MV-4-11 (cell line): ENCODE data around the gene TGM1.
A peak's percentile ranks its signal among the peaks of the same experiment; 100 is the strongest.

ENCODE experiments used
- DNase-seq: peaks from one replicate; lab custom pipeline; 2025; lab: John Stamatoyannopoulos, UW

Gene TGM1

DNA sequence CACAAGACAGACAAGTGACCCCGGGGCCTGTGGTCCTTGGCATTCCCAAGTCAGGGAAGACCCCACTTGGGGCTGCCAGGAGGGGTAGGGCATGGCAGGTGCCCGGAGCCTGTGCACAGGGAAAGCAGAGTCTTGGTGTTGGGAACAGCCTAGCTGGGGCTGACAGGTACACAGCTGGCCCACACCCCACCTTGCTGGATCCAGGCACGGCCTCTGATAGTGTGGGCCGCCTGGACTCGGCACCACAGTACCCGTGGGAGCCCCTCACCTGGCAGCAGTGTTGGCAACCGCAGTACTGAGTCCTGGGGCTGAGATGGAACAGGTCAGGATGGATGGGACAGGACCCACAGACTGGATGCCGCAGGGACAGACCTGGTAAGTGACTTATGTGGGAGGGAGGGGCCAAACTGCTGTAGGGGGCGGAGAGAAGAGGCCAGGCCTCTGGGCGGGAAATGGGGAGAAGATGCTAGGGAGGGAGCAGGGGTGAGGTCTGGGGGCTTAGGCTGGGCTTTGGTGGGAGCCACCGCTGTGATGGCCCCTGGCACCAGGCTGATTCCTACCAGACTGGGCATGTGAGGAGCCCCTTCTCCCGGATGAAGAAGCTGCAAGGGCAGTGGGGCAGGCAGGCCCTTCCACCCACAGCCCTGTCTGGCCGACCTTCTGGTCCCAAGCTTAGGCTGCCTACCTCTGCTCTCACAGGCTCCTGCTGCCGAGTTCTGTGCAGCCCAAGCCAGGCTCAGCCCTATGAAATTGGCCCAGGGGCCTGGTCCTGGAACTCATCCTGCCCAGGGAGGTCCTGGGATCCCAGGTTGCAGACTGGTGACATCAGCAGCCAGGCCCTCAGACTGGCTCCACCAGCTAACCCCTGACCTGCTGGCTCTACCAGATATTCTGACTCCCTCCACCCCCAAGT, at the start of gene TGM1:
TGM1 (minus strand) TSS at position 357 of the 913 bp plus-strand sequence. CDS start 825 bp downstream, outside the sequence.
- no peak for DNase-seq

DNA sequence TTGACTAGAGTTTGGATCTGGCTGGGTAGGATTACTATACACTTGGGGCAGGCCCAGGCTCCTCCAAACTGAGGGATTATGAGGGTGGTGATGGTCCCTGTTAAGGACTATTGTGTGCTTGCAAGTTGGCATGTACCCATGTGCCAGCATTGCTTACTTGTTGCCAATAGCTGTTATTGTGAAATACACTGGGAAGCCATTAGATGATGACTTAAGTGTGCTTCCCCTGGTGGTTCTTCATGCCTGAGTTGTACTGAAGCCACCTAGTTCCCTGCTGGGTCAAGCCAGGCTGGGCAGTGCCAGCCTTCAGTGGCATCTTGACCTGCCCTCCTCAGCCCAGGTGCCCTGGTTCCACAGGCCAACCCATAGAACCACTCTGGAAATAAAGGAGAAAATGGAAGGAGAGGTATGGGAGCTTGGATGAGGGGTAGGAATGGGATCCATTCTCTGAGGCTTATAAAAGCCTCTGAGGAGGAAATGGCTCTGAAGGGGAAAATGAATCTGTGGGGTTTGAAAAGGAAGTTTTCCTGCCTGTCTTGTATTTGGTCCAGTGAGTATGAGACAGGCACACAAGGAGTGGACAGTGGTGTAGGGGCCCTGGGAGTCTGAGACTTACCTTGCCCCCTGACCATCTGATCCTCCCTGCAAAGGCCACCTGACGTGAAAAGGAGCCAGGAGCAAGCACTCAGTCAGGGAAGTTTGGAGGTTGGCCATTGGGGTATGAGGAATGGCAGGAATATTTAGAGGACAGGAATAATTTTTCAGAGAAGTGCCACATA, 49.0 kb upstream of the TGM1 start:
- peak; percentile 50 for DNase-seq

DNA sequence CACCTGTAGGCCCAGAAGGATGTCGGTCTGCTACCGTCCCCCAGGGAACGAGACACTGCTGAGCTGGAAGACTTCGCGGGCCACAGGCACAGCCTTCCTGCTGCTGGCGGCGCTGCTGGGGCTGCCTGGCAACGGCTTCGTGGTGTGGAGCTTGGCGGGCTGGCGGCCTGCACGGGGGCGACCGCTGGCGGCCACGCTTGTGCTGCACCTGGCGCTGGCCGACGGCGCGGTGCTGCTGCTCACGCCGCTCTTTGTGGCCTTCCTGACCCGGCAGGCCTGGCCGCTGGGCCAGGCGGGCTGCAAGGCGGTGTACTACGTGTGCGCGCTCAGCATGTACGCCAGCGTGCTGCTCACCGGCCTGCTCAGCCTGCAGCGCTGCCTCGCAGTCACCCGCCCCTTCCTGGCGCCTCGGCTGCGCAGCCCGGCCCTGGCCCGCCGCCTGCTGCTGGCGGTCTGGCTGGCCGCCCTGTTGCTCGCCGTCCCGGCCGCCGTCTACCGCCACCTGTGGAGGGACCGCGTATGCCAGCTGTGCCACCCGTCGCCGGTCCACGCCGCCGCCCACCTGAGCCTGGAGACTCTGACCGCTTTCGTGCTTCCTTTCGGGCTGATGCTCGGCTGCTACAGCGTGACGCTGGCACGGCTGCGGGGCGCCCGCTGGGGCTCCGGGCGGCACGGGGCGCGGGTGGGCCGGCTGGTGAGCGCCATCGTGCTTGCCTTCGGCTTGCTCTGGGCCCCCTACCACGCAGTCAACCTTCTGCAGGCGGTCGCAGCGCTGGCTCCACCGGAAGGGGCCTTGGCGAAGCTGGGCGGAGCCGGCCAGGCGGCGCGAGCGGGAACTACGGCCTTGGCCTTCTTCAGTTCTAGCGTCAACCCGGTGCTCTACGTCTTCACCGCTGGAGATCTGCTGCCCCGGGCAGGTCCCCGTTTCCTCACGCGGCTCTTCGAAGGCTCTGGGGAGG, 47.9 kb upstream of the TGM1 start, which contains the start of gene LTB4R:
LTB4R (plus strand) TSS at position 857 of the 959 bp plus-strand sequence. CDS start 4,150 bp downstream, outside the sequence.
- DNase-seq = peak; percentile 74

DNA sequence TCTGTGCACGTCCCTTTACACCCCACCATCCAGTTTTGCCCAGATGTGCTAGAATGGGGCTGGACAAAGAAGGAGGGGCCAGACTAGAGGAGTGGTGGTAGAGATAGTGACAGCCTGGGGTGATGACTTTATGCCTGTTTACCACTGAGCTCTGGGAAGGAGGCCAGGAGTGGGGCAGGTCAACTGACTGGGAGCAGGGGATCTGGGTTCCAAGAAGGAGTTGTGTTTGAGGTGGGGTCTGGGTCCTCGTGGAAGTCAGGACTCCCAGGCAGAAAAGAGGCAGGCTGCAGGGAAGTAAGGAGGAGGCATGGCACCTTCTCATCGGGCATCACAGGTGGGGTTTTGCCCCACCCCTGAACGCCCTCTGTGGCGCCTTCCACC, 47.3 kb upstream of the TGM1 start:
- DNase-seq = no peak

DNA sequence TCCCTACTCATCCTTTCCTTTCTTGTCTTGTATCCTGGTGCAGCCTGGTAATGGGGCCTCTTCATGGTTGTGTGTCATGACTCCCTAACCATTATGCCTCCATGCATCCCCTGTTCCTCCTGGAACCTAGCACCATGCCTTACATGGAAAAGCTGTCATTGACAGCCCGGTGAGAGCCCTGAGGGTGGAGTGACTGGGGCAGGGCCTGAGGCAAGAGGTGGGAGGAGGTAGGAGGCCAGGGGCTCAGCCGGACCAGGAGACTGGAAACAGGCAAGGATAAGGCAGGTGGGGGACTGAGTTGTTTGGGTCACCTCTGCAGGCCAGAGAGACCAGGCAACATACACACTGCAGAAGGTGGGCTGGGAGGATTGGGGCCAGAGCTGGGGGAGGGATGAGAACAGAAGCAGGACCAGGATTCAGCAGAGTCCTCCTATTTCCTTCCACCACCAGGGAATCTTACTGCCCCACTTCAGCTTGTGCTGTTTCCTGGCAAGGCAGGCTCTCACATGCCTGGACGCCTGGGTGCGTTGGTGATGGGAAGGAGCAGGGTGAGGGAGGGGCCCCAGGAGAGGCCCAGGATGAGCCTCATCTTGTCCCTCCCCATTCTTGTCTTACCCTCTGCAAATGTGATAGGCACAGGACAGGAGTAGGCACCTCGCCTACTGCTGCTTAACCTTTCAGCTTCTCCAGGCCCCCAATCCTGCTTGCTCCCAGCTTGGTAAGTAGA, 46.7 kb upstream of the TGM1 start, which contains the start of gene LTB4R2:
LTB4R2 (plus strand) TSS at position 603 of the 727 bp plus-strand sequence. CDS start 525 bp downstream, outside the sequence.
- no peak for DNase-seq

DNA sequence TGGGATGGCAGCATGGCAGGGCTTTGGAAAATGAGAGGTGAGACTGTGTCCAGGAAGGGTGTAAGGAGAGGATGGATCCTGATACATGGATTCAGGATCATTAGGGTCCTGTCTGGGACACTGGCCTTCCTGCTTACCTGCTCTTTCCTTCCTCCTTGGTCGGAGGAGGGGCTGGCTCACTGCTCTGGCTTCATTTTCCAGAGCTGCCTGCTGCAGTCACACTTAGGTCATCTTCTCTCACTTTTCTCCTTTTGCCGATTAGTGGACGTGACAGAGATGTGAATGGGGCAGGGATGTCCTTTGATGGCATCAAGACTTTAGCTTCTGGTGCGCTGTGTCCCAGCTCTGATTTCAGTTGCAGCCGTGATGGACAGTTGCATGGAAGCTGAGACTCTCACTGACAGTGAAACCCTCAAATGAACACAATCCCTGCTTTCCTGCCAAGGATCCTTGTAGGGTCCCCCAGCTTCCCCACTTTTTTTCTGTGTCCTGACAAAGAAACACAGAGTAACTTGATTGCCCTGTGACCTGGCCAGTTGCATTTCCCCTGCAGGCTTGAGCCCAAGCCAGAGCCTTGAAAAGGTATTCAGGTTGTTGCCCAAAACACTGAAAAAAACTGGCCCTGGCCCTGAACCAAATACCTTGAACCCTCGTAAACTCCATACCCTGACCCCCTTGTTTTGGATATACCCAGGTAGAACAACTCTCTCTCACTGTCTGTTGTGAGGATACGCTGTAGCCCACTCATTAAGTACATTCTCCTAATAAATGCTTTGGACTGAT, 45.6 kb upstream of the TGM1 start:
- no peak for DNase-seq

DNA sequence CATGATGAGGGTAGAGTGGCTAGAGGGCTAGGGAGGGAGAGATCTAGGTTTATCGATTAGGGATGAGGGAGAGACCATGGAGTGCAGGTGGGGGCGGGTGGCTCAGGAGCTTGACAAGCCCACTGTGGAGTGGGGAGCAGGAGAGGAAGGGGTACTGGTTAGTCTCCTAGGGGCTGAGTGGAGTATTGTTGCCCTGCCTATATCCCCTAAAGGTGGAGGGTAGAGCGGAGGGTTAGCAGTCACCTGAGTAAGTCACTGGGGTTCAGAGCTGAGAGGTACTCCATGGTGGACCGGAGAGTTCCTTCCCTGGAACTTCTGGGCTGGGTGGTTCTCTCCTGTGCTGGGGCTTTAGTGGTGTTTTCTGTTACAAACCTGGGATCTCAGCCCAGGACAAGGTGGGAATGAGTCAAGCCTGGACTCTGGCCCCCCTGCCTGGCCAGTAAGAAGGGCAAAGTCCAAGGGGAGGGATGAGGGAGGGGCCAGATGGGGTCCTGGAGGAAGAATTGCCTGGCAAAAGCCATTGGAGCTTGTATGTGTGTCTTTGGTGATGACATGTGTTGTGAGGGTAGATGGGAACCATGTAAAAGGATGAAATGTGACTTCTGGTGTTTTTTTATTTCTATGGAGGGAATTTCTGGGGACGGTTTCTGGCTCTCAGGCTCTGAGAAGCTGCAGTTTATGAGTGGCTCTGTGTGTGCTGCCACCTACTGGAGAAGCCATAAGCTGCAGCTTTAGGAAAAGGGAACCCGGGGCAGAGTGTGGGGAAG, 44.8 kb upstream of the TGM1 start, which contains the start of gene CIDEB:
CIDEB (minus strand) TSS at position 403 of the 767 bp plus-strand sequence; CDS start at position 284, 119 bp downstream.
- peak; percentile 69 for DNase-seq

DNA sequence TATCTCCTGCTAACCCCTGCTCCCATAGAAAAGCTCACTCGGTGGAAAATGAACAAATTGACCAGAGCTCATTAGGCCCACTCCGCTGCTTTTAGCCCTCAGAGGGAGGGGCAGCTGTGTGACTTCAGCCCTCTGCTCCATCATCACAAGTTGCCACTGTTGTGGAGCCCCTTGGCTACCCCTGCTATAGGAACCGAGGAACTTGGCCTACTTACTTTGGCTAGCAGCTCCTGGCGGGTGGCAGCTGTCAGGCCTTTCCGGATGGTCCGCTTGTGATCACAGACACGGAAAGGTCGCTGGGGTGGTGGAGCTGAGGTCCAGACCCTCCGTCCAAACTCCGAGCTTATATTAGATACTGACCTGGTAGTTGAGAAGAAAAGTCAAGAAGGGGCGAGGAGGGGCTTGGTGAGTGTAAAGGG, 44.2 kb upstream of the TGM1 start:
- DNase-seq = no peak

DNA sequence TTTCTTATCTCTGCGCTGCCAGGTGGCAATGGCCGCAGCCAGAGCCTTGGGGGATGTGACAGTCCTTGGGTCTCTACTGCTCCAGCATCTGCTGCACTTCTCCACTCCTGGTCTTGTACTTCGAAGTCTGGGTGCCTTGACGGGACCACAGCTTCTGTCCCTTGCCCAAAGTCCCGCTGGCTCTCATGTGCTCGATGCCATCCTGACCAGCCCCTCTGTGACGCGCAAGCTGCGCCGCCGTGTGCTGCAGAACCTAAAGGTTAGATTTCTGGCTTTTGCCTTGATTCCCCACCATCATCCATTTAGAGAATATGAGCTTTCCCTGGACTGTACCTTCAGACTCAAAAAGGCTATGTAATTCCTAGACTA, 41.0 kb upstream of the TGM1 start:
- no peak for DNase-seq

DNA sequence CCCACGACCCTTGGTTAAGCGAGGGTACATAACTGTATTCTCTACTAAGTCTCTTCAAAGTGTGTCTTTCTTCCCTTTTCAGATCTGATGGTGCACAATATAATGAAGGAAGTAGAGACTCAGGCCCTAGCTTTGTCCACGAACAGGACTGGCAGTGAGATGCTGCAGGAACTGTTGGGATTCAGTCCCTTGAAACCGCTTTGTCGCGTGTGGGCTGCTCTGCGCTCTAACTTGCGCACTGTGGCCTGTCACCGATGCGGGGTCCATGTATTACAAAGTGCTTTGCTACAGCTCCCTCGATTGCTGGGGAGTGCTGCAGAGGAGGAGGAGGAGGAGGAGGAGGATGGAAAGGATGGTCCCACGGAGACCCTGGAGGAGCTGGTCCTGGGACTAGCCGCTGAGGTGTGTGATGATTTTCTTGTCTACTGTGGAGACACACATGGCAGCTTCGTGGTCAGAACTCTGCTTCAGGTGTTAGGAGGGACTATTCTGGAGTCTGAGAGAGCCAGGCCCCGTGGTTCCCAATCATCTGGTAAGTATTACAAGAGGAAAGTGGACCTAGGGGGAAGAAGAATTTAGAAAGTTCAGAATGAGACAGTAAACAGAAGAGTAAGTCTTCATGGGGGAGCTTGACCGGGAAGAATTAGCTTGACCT, 37.5 kb upstream of the TGM1 start:
- no peak for DNase-seq

DNA sequence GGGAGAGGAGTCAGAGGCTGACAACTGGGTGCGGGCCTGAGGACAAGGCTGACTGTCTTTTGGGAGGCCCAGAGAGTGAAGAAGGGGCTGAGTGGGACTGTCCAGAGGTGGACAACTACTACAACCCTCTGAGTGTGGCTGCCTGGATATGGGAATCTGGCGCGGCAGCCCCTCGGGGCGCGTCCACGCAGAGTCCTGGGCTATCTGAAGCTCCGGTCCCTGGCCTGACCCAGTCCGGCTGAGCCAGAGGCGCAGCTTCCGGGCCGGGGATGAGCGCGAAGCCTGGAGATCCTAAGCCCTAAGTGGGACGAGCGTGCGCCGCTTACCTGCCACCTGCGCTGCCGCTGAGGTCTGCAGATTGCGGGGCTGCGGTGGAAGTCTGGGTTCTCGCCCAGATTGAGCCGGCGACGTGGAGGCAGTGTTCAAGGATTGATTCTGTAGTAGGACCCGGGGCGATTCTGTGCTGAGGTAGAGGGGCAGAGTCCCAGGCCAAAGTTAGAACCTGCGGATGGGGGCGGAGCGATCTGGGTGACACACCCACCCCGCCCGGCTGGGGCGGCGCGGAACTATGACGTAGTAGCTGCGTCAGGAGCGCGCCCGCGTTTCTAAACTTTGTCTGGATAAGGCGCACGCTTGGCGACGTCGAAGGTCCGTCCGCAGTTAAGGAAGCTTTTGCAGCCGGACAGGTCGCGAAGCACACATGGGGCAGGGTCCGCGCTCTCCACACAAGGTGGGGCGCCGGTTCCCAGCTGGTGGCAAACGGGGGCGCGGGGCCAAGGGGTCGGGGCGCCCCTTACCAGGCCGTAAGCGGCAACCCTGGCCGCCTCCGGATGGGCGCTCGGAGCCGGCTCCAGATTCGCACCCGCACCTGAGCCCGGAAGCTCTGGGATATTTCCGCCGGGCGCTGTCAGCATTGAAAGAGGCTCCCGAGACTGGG, 36.5 kb upstream of the TGM1 start, which contains the start of the genes DHRS1 and NOP9:
DHRS1 (minus strand) TSS at position 526 of the 937 bp plus-strand sequence. CDS start 674 bp downstream, outside the sequence.
NOP9 (plus strand) TSS at position 596 of the 937 bp plus-strand sequence; CDS start at position 701, 105 bp downstream.
- peak; percentile 80 for DNase-seq

DNA sequence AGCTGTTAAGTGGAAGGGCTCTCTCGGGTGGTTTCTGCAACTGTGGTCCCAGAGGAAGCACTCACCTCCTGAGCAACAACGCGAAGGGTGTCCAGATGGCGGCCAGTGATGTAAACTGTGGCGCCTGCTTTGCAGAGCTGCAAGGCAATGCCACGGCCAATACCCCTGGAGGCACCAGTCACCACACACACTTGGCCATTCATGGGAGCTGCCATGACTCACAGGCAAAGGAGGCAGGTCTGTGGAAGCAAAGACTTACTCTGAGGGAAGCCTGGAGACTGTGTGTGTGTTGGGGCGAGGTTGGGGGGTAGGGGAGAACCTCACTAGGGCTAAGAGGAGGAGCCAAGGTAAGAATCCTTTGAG, 35.9 kb upstream of the TGM1 start:
- DNase-seq = peak; percentile 49

DNA sequence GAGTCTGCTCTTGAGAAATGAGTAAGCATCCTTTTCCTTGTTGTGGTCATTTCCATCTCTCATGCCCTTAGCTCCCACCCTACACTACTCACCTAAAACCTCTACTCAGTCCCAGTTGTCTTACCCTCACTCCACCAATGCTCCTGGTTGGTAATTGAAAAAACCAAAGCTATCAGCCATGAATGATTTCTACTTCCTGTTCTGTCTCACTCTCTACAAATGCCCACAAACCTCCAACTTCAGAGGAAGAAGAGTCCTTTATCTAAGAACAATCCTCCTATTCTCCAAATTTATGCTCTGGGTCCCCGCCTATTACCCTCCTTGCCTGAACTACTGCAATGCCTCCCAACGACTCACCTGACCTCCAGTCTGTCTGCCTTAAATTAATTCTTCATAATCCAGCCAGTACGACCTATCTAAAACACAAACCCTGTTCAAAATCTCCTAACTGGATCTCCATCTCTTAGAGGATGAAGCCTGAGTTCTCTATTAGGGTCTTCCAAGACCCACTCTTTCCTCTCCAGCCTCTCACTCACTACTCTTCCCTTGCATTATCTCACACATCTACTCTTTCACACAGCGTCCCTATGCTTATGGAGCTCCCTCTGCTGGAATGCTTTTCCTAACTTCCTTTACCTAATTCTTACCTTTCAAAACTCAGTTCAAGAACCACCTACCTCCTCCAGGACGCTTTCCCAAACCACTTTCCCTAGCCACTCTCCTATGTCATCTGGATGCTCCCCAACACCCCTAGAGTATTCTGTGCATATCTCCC, 34.4 kb upstream of the TGM1 start:
- DNase-seq = peak; percentile 23

DNA sequence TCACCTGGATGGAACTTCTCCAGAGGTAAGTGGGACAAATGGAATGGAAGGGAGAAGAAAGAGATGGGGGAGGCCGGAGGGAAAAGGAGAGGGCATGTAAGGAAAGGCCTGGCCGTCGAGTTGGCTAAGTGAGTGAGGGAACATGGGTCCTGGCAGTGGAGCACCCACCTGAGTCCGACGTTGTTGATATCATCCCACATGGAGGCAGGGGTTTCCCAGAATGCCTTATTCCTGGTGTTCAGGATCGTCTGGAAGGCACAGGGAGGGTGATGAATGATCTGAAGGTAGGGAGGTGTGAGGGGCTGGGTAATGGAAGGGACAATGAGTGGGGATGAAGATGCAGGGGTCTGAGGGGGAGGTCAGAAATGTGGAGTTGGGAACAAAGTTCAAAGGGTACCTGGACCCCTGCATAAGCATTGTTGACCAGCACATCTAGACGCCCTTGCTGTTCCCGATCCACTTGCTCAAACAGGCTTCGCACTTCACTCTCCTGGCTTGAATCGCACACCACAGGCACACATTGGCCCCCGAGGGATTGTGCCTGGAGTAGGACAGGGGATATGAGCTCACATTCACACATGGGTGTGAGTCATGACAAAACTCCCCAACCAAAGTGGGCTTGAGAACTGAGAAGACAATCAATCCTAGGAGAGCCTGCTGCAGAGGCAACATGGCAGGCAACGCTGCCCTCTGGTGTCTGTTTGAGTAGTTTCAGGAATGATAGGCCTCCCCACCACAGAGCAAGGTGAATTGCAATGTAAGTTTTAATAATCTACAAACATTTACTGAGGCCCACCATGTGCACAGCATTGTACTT, 33.6 kb upstream of the TGM1 start:
- DNase-seq = peak; percentile 76

DNA sequence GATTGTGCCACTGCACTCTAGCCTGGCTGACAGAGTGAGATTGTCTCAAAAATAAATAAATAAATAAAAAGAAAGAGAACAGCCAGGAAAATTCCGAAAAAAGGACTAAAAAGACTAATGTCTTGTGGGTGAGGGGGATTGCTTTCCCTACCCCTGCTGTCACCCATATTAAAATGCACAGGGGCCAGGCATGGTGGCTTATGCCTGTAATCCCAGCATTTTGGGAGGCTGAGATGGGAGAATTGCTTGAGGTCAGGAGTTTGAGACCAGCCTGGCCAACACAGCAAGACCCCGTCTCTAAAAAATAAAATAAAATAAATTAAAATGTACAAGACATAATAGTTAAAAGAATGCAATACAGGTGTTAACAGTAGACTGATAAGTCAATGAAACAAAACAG, 30.5 kb upstream of the TGM1 start:
- DNase-seq = no peak
